GM12891 (cell line): ENCODE data around the gene ARHGAP18.

ENCODE experiments used
- DNase-seq: peaks from one replicate; pipeline ENCODE4 v3.0.0; 2011; ENCODE audit warnings: low spot score; ENCODE audit not compliant: insufficient read length
- FAIRE-seq: peaks from 2 replicates; lab custom pipeline; 2011; peaks lifted over from hg19 to GRCh38; lab: Jason Lieb, UNC
- PAX5 ChIP-seq: IDR thresholded peaks from 2 replicates; pipeline ENCODE4 v1.6.1; 2011; ENCODE audit warnings: low read length, moderate library complexity, mild to moderate bottlenecking; ENCODE audit not compliant: insufficient read depth, severe bottlenecking
- POLR2A ChIP-seq: IDR thresholded peaks from 2 replicates; pipeline ENCODE4 v1.6.1; 2011; ENCODE audit warnings: low read depth, low read length, control low read depth
- POLR2AphosphoS5 ChIP-seq: IDR thresholded peaks from 2 replicates; pipeline ENCODE4 v1.6.1; 2011; ENCODE audit warnings: low read depth, low read length, control low read depth
- POU2F2 ChIP-seq: IDR thresholded peaks from 2 replicates; pipeline ENCODE4 v1.6.1; 2011; ENCODE audit warnings: low read depth, mild to moderate bottlenecking, control low read depth, low read length, moderate library complexity
- SPI1 ChIP-seq: IDR thresholded peaks from 2 replicates; pipeline ENCODE4 v1.6.1; 2011; ENCODE audit warnings: low read depth, low read length, control low read depth
- TAF1 ChIP-seq: IDR thresholded peaks from 2 replicates; pipeline ENCODE4 v1.6.1; 2011; ENCODE audit warnings: low read depth, low read length, control low read depth

ARHGAP18 gene

DNA sequence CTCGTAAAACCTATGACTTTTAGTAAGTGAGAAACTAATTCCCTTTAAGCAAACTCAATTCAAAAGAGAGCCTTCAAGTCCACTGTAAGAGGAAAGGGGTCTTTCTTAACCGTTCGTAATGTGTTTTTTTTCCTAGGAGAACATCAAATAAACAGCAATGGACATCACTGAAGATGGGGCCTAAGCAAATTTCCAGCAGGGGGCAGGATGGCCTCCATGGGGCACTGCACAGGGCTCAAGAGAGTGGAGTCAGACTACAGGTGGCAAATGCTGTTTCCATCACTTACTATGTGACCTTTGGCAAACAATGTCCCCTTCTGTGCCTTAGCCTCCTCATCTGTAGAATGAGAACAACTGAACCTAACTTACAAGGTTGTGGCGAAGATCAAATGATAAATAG, 88.7 kb downstream of the ARHGAP18 start:
- no peak for TF ChIP-seq TAF1
- TF ChIP-seq POLR2A = no peak
- no peak for TF ChIP-seq SPI1
- TF ChIP-seq POLR2AphosphoS5 = no peak
- no peak for TF ChIP-seq PAX5
- no peak for TF ChIP-seq POU2F2
- DNase-seq (no peak), FAIRE-seq (peak; percentile 23)

DNA sequence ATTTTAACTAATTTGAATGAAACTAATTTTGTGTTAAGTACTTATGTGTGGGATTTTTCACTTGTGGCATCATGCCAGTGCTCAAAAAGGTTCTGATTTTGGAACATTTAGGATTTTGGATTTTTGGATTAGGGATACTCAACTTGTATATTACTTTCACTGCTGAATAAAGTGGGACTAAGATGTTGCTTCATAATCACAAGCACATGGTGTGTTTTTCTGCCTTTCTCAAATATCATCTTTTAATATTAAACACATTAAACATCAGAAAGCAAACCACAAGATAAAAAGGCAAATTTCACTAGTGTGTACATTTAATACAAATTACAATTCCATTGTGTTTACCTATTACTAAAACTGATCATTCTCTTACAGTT, 89.8 kb downstream of the ARHGAP18 start:
- no peak for TF ChIP-seq SPI1
- TF ChIP-seq POLR2A = no peak
- no peak for TF ChIP-seq POU2F2
- no peak for TF ChIP-seq PAX5
- TF ChIP-seq POLR2AphosphoS5 = no peak
- TF ChIP-seq TAF1 = no peak
- DNase-seq = no peak
- no peak for FAIRE-seq

DNA sequence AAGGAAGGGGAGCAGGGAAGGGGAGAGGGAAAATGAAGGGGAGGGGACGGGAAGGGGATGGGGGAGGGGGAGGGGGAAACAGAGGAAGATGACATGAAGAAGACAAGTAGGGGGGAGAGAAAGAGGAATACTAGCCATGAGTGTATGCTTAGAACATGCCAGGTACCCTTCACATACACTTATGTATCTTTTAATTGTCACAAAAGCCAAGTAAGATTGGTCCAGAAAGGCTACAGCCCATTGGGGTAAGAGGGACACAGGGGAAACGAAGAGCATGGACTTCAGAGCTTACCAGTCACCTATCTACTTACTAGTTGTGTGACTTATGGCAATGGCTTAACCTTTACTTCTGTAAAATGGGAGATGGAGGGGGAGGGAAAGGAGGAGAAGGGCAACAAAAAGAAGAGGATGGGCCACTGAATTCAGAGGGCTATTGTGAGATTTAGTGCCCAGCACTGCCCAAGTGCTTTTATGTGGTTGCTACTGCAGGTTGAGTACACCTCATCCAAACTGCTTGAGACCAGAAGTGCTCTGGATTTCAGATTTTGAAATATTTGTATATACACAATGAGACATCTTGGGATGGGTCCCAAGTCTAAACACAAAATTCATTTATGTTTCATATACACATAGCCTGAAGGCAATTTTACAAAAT, 90.3 kb downstream of the ARHGAP18 start:
- TF ChIP-seq POLR2A (no peak), SPI1 (no peak)
- FAIRE-seq = no peak
- DNase-seq = no peak

DNA sequence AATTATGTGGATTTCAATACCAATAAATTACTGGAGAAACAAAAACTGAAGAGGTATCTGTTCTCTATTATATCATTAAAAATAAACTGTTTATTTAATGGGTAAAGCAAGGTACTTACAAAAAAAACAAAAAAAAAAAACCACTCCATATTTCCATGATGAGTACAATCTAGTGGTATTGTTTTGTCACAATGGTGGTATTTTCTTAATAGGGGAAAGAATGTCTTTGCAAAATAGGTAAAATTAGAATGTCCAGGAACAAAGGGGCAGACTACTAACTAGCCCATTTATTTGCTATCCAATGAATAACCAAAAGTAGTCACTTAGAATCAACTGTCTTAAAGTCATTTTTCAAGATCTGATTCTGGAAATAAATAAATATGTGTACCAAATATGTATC, 92.0 kb downstream of the ARHGAP18 start:
- no peak for FAIRE-seq
- no peak for TF ChIP-seq POLR2A
- no peak for TF ChIP-seq SPI1
- TF ChIP-seq TAF1 = no peak
- TF ChIP-seq POU2F2 = no peak
- no peak for TF ChIP-seq PAX5
- no peak for TF ChIP-seq POLR2AphosphoS5
- no peak for DNase-seq

DNA sequence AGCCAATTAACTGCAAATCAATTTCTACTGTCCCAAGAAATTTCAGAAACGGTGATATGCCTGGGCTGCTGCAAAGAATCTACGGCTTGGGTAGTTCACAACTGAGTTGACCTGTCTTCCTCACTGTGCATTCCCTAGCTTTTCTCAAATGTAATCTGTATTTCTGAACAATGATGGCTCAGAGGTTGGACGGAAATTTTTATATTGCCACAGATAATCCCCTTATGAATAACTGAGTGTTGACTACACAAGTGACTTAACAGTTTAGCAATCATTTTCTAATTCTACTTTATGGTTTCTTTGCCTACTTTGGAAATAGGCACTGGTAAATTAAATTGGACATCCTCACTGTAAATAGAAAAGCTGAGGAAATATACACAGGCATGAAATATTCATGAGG, 94.5 kb downstream of the ARHGAP18 start:
- no peak for DNase-seq
- TF ChIP-seq TAF1 (no peak), POU2F2 (no peak), POLR2A (no peak), PAX5 (no peak), POLR2AphosphoS5 (no peak), SPI1 (no peak)
- no peak for FAIRE-seq

DNA sequence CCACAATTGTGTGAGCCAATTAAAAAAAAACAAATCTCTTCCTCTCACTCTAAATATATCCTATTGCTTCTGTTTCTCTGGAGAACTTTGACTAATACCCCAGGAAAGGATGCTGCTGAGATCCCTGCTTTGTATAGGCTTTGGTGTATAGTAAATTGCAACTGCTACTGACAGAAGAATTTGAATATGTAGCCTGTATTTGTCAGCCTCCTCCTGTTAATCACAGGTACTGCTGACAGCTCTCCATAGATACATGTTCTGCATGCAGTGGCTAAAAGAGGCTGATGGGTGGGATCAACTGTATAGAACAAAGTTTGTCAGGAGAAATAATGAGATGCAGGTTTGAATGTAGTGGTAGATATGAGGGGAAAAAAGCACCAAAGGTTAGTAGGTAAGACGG, 95.0 kb downstream of the ARHGAP18 start:
- FAIRE-seq (no peak), DNase-seq (no peak)
- no peak for TF ChIP-seq POLR2AphosphoS5
- TF ChIP-seq SPI1 = no peak
- TF ChIP-seq POLR2A = no peak
- TF ChIP-seq PAX5 = no peak
- no peak for TF ChIP-seq TAF1
- TF ChIP-seq POU2F2 = no peak

DNA sequence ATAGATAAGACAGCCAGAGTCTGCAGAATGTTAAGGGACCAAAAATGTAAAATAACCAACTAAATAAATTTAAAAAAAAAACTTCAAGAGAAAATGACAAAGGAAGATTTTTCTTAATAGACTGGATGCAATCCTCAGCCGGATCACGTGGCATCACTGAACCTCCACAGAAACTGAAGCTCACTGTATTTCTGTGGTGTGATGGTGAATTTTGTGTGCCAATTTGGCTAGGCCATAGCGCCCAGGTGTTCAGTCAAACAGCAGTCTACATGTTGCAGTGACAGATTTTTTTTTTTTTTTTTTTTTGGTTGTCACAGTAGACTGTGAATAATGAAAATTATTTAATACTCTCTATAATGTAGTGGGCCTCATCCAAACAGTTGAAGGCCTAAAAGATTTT, 95.5 kb downstream of the ARHGAP18 start:
- no peak for DNase-seq
- FAIRE-seq = no peak
- TF ChIP-seq POLR2AphosphoS5 (no peak), TAF1 (no peak), PAX5 (no peak), SPI1 (no peak), POU2F2 (no peak), POLR2A (no peak)

DNA sequence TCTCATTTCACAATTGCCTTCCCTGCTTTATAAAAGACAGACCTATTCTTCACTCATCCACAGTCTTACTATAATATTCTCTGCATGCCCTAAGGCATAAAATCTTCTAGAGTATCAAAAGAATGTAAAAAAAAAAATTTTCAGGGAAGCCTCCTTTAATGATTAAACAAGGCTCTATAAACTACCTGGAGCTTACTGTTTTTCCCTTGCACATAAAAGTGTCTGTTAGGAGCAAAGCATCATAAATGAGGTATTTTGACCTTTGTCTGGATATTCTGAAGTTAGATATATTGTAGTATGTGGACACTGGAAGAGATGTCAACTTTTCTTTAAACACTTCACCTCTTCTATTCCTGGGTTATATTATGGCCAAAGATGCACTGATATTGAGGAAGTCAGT, 97.5 kb downstream of the ARHGAP18 start:
- no peak for FAIRE-seq
- TF ChIP-seq POLR2A (no peak), PAX5 (no peak)
- no peak for DNase-seq

DNA sequence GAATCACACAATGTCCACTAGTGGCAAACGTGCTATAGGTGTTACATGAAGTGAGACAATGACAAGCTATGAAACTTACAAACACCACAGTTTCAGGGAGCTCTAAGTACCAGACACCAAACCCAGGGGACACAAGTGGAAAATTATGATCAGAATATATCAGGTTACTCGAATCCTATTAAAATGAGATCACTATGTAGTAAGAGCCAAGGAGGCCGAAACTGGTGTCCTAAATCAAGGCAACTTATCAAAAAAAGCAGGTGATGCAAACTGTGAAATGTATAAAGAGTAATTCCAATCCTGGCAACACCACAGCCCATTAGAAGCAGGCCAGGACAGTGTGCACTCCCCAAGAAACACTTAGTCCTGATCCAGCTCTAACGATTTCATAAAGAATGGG, 100.3 kb downstream of the ARHGAP18 start:
- no peak for DNase-seq
- TF ChIP-seq POLR2AphosphoS5 = no peak
- no peak for TF ChIP-seq TAF1
- no peak for TF ChIP-seq PAX5
- TF ChIP-seq POU2F2 = no peak
- TF ChIP-seq POLR2A = no peak
- no peak for TF ChIP-seq SPI1
- no peak for FAIRE-seq

DNA sequence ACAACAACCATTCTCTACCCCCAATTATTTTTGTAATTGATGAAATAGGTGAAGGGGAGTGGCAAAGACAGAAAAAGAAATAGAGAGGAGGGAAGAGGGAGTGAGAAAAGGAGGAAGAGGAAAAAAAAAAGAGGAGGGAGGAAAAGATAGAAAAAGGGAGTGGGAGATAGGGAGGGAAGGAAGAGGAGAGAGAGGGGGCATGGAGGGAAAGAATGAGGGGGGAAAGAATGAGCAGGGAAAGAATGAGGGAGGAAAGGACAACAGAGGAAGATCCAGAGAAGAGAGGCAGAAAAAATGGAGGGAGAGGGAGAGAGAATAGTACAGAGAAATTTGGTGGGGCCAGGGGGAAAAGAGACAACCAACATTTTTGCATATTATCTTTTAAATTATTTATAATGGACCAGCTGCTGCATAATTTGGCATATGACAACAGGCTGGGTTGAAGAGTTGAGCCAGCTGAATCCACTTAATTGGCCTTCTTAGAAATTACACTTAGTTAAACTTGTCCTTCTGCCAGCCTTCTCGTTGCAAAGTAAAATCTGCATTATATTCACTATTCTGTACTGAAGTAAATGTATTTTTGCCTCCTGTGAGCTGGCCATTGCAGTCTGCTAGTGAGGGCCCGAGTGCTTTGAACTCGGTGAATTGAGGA, 101.0 kb downstream of the ARHGAP18 start:
- DNase-seq = no peak
- no peak for TF ChIP-seq PAX5
- no peak for TF ChIP-seq POLR2AphosphoS5
- TF ChIP-seq POU2F2 = no peak
- TF ChIP-seq SPI1 = no peak
- TF ChIP-seq TAF1 = no peak
- no peak for TF ChIP-seq POLR2A
- no peak for FAIRE-seq
